Activated CD8-positive, alpha-beta memory T cell treated with anti-CD3 and anti-CD28 coated beads, Interleukin-2, amount 50 U/mL, for 24 hours (primary cell): ENCODE data around the gene PCDHB5.
"Not testable (repeated sequence)": the region's sequence is repeated elsewhere in the genome, so short reads cannot be mapped to it uniquely, and the experiment has no call there.

Experiments
- DNase-seq: peaks from one replicate; pipeline ENCODE4 v3.0.0-alpha.2; 2020; ENCODE audit errors: extremely low read depth

PCDHB5 gene

DNA sequence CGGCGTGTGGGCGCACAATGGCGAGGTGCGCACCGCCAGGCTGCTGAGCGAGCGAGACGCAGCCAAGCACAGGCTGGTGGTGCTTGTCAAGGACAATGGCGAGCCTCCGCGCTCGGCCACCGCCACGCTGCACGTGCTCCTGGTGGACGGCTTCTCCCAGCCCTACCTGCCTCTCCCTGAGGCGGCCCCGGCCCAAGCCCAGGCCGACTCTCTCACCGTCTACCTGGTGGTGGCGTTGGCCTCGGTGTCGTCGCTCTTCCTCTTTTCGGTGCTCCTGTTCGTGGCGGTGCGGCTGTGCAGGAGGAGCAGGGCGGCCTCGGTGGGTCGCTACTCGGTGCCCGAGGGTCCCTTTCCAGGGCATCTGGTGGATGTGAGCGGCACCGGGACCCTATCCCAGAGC lies 17.1 kb downstream of the PCDHB5 start:
- not testable (repeated sequence) for DNase-seq

DNA sequence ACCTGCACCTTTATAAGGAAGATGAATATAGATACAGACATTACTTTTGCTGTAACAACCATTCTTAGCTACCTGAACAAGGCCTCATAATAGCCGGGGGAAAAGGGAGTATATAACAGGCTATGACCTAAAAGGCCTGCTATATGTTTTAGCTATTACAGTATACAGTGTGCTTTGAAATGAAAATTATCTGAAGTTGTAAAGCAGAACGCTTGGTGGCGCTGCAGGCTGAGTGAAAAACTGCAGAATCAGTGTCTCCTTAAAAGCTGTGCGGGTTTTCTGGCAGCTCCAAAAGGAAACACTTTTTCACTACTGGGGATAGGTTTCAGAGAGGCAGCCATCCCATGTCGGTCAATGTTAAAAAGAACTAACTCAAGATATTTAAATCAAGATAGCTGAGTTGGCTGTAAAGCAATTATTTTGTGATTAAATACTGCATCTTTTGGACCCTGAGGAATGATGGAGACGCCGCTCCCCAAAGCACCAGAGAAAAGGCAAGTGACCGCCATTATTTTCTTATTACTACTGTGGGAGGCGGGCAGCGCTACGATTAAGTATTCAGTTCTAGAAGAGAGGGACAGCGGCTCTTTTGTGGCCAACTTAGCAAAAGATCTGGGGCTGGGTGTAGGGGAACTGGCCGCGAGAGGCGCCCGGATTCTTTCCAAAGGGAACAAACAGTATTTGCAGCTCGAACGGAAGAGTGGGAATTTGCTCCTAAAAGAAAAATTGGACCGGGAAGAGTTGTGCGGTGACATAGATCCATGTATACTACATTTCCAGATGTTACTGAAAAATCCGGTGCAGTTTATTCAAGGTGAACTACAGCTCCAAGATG lies 20.8 kb downstream of the PCDHB5 start:
- DNase-seq = no peak

DNA sequence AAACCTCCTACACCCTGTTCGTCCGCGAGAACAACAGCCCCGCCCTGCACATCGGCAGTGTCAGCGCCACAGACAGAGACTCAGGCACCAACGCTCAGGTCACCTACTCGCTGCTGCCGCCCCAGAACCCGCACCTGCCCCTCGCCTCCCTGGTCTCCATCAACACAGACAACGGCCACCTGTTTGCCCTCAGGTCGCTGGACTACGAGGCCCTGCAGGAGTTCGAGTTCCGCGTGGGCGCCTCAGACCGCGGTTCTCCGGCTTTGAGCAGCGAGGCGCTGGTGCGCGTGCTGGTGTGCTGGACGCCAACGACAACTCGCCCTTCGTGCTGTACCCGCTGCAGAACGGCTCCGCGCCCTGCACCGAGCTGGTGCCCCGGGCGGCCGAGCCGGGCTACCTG lies 22.4 kb downstream of the PCDHB5 start:
- not testable (repeated sequence) for DNase-seq

DNA sequence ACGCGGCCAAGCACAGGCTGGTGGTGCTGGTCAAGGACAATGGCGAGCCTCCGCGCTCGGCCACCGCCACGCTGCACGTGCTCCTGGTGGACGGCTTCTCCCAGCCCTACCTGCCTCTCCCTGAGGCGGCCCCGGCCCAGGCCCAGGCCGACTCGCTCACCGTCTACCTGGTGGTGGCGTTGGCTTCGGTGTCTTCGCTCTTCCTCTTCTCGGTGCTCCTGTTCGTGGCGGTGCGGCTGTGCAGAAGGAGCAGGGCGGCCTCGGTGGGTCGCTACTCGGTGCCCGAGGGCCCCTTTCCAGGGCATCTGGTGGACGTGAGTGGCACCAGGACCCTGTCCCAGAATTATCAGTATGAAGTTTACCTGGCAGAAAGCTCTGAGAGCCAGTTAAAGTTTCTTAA lies 22.9 kb downstream of the PCDHB5 start:
- not testable (repeated sequence) for DNase-seq

DNA sequence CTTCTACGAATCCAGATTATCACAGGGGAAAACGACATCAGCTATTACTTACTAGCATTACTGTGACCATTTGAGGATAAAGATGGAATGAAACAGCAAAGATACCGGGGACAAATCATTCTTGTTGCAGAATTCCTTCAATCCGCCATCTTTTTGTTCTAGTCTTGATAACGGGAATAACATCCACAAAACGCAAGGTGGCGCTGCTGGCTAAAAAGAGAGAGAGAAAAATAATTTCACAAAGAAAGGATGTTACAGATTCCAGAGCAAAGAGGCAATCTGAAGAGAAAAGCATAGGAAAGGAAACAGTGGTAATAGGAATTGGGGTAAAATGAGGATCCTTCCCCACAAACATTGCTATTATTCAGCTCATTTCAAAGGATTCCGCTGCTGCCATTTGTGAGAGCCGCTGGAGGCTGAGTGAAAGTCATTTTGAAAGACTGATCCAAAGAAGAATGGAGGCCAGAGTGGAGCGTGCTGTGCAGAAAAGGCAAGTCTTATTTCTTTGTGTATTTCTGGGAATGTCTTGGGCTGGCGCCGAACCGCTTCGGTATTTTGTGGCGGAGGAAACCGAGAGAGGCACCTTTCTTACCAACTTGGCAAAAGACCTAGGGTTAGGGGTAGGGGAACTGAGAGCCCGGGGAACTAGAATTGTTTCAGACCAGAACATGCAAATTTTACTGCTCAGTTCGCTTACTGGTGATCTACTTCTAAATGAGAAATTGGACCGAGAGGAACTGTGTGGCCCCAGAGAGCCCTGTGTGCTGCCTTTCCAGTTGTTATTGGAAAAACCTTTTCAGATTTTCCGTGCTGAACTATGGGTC lies 37.6 kb downstream of the PCDHB5 start, which contains the start of gene PCDHB7:
Gene PCDHB7 (plus strand): TSS at position 264 of the 824 bp plus-strand sequence. CDS start 192 bp downstream, at position 456.
- no peak for DNase-seq

DNA sequence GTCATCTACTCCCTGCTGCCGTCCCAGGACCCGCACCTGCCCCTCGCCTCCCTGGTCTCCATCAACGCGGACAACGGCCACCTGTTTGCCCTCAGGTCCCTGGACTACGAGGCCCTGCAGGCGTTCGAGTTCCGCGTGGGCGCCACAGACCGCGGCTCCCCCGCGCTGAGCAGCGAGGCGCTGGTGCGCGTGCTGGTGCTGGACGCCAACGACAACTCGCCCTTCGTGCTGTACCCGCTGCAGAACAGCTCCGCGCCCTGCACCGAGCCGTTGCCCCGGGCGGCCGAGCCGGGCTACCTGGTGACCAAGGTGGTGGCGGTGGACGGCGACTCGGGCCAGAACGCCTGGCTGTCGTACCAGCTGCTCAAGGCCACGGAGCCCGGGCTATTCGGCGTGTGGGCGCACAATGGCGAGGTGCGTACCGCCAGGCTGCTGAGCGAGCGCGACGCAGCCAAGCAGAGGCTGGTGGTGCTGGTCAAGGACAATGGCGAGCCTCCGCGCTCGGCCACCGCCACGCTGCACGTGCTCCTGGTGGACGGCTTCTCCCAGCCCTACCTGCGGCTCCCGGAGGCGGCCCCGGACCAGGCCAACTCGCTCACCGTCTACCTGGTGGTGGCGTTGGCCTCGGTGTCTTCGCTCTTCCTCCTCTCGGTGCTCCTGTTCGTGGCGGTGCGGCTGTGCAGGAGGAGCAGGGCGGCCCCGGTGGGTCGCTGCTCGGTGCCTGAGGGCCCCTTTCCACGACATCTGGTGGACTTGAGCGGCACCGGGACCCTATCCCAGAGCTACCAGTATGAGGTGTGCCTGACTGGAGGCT lies 39.5 kb downstream of the PCDHB5 start:
- not testable (repeated sequence) for DNase-seq

DNA sequence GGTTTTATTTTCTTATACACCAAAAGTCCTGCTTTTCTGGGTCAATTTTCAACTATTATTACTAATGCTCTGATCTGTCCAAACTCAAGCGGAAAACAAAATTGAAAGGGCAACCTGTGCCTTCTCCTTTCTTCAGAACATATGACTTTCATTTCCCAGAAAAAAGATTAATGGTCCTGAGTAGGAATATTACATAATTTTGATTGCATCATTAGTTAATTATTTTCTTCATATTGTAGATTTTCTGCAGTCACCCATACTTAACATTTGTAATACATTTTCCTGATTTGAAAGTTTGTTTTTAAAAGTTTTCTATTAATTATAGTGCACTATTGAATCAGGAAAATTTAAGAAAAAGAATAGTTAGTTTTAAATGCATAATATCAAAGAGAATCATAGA lies 40.9 kb downstream of the PCDHB5 start:
- DNase-seq = no peak

DNA sequence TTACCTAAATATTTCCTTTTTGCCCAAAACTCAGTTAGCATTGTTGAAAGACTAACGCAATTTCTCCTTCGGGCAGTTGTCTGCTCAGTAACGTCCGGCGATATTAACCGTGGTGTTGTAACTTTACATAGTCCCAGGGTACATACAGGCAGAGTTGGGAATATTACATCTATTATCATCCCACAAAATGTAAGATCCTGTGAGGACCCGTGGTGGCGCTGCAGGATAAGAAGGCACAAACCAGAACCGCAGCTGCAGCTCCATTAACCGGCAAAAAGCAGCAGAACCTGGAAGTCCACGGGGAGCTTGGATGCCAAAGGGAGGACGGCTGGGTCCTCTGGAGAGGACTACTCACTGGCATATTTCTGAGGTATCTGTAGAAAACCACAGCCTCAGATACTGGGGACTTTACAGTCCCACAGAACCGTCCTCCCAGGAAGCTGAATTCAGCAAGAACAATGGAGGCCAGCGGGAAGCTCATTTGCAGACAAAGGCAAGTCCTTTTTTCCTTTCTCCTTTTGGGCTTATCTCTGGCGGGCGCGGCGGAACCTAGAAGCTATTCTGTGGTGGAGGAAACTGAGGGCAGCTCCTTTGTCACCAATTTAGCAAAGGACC lies 42.7 kb downstream of the PCDHB5 start, which contains the start of gene PCDHB8:
Gene PCDHB8 (plus strand): TSS at position 214 of the 615 bp plus-strand sequence. CDS start 245 bp downstream, at position 459.
- DNase-seq = not testable (repeated sequence)

DNA sequence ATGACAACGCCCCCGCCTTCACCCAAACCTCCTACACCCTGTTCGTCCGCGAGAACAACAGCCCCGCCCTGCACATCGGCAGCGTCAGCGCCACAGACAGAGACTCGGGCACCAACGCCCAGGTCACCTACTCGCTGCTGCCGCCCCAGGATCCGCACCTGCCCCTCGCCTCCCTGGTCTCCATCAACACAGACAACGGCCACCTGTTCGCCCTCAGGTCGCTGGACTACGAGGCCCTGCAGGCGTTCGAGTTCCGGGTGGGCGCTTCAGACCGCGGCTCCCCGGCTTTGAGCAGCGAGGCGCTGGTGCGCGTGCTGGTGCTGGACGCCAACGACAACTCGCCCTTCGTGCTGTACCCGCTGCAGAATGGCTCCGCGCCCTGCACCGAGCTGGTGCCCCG lies 44.4 kb downstream of the PCDHB5 start:
- not testable (repeated sequence) for DNase-seq

DNA sequence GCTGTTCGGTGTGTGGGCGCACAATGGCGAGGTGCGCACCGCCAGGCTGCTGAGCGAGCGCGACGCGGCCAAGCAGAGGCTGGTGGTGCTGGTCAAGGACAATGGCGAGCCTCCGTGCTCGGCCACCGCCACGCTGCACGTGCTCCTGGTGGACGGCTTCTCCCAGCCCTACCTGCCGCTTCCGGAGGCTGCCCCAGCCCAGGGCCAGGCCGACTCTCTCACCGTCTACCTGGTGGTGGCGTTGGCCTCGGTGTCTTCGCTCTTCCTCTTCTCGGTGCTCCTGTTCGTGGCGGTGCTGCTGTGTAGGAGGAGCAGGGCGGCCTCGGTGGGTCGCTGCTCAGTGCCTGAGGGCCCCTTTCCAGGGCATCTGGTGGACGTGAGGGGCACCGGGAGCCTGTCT lies 44.9 kb downstream of the PCDHB5 start:
- DNase-seq = not testable (repeated sequence)

DNA sequence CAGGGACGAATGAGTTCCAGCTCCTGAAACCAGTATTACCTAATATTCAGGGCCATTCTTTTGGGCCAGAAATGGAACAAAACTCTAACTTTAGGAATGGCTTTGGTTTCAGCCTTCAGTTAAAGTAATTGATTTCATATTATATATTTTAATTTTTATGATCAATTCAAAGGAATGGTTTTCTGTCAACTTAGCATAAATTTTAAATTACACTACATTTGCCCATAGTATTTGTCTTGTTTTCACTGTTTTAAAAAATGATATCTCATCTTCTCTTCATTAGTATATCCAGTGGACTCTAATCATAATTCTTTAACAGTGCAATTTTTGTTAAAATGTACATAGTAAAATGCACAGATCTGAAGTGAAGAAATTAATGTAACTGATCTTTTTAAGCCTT lies 45.3 kb downstream of the PCDHB5 start:
- DNase-seq = no peak

DNA sequence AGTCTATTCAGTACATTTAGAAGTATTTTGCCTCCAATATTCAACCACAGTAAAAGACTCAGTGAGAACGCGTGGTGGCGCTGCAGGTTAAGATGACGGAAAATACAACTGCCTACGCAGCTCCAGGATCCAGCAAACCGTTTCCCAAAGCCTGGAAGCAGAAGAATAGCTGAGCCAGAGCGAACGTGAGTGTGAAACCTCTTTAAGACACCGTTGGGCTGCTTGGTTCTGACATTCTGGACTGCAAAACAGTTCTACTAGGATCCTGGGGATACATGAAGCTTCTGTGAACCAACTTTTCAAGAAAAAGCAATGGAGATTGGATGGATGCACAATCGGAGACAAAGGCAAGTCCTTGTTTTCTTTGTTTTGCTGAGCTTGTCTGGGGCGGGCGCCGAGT lies 47.2 kb downstream of the PCDHB5 start, which contains the start of gene PCDHB16:
Gene PCDHB16 (plus strand): TSS at position 140 of the 400 bp plus-strand sequence. CDS start 173 bp downstream, at position 313.
- no peak for DNase-seq

DNA sequence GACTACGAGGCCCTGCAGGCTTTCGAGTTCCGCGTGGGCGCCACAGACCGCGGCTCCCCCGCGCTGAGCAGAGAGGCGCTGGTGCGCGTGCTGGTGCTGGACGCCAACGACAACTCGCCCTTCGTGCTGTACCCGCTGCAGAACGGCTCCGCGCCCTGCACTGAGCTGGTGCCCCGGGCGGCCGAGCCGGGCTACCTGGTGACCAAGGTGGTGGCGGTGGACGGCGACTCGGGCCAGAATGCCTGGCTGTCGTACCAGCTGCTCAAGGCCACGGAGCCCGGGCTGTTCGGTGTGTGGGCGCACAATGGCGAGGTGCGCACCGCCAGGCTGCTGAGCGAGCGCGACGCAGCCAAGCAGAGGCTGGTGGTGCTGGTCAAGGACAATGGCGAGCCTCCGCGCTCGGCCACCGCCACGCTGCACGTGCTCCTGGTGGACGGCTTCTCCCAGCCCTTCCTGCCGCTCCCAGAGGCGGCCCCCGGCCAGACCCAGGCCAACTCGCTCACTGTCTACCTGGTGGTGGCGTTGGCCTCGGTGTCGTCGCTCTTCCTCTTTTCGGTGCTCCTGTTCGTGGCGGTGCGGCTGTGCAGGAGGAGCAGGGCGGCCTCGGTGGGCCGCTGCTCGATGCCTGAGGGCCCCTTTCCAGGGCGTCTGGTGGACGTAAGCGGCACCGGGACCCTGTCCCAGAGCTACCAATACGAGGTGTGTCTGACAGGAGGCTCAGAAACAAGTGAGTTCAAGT lies 49.3 kb downstream of the PCDHB5 start:
- not testable (repeated sequence) for DNase-seq

DNA sequence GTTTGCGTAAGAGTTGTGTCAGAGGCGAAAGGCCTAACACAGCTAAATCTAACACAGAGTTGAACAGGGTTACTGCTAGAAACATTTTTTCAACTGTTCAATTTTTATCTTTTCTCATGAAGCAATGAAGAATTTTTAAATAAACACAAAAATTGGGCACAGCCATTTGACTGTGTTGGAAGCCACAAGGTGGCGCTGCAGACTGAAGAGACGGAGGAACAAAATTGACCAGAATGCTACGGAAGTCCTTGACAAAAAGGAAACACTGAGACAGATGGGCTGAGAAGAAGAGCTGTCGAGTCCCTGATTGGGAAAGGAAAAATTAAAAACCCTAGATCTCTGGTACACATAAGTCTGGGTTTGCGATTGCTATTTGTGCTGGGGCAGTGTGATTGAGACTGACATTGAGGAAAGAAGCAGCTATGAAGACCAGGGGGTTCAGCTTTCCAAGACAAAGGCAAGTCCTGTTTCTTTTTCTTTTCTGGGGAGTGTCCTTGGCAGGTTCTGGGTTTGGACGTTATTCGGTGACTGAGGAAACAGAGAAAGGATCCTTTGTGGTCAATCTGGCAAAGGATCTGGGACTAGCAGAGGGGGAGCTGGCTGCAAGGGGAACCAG lies 52.0 kb downstream of the PCDHB5 start, which contains the start of gene PCDHB9:
Gene PCDHB9 (plus strand): TSS at position 265 of the 616 bp plus-strand sequence. CDS start 158 bp downstream, at position 423.
- no peak for DNase-seq
